SK-N-SH (cell line): ENCODE data around the gene FHOD3. TPM values are rescaled to one million over a fixed set of nuclear protein-coding genes. Genes with fewer than 3 reads are reported as not detected.

ENCODE experiments used
- CTCF ChIA-PET: fragments of 300-600, 350-600 bp; formaldehyde crosslinking; extraction: SDS; loops from one replicate; lab custom pipeline; 2021; lab: Yijun Ruan, JAX
- POLR2A ChIA-PET: fragments of 350-600 bp; sonication (Branson Sonifier 250); formaldehyde crosslinking; extraction: SDS; loops from one replicate; lab custom pipeline; 2020; ENCODE audit warnings: antibody characterized with exemption, inconsistent platforms; lab: Yijun Ruan, JAX
- DNase-seq: peaks from one replicate; pipeline ENCODE4 v3.0.0; 2012
- H2AFZ ChIP-seq: fragments of 200-600 bp; sonication (generic); 2 replicates; pipeline ENCODE4 v1.8.1; 2016; ENCODE audit warnings: antibody characterized with exemption, mild to moderate bottlenecking, low read depth
- H3F3A ChIP-seq: fragments of 200-600 bp; sonication (generic); replicated peaks from 2 replicates; pipeline ENCODE3; 2016; ENCODE audit warnings: antibody characterized with exemption, mild to moderate bottlenecking; ENCODE audit not compliant: insufficient read depth
- H3K27ac ChIP-seq, 2 experiments: fragments of 200-500 bp in 1 of 2; fragments of 200-600 bp in 1 of 2; sonication (Bioruptor generic) in 1 of 2; sonication (generic), shearing (Covaris generic) in 1 of 2; 2 replicates each; pipeline versions ENCODE4 v1.5.1 to v1.6.1; 2014 to 2016; ENCODE audit warnings: low read depth in 2 of 2, inconsistent platforms in 1 of 2, low read length in 1 of 2, mild to moderate bottlenecking in 1 of 2, mixed read lengths in 1 of 2
- H3K27me3 ChIP-seq: fragments of 200-600 bp; sonication (generic), shearing (Covaris generic); 2 replicates; pipeline ENCODE4 v1.6.1; 2016; ENCODE audit warnings: mixed run types; ENCODE audit not compliant: insufficient read depth
- H3K36me3 ChIP-seq, 2 experiments: fragments of 200-500 bp in 1 of 2; fragments of 200-600 bp in 1 of 2; sonication (Bioruptor generic) in 1 of 2; sonication (generic) in 1 of 2; replicated peaks in 1 of 2; 2 replicates each; pipeline versions ENCODE3 to v1.5.1; 2014 to 2016; ENCODE audit warnings: low read length in 1 of 2, mild to moderate bottlenecking in 1 of 2; ENCODE audit not compliant: insufficient read depth in 2 of 2, control insufficient read depth in 1 of 2
- H3K4me1 ChIP-seq, 2 experiments: fragments of 200-500 bp in 1 of 2; fragments of 200-600 bp in 1 of 2; sonication (Bioruptor generic) in 1 of 2; sonication (generic), shearing (Covaris generic) in 1 of 2; 2 replicates each; pipeline versions ENCODE4 v1.5.1 to v1.6.1; 2014 to 2016; ENCODE audit warnings: low read depth in 1 of 2, low read length in 1 of 2, mixed run types in 1 of 2; ENCODE audit not compliant: insufficient read depth in 2 of 2, control insufficient read depth in 1 of 2
- H3K4me2 ChIP-seq: fragments of 200-600 bp; sonication (generic), shearing (Covaris generic); 2 replicates; pipeline ENCODE4 v1.6.1; 2017; ENCODE audit warnings: mixed run types
- H3K4me3 ChIP-seq, 2 experiments: fragments of 200-500 bp in 1 of 2; fragments of 200-600 bp in 1 of 2; sonication (Bioruptor generic) in 1 of 2; sonication (generic), shearing (Covaris generic) in 1 of 2; 2 replicates each; pipeline versions ENCODE4 v1.5.1 to v1.8.1; 2014 to 2016; ENCODE audit warnings: low read depth in 2 of 2, inconsistent platforms in 1 of 2, low read length in 1 of 2, mild to moderate bottlenecking in 1 of 2, mixed read lengths in 1 of 2, moderate library complexity in 1 of 2
- H3K79me2 ChIP-seq: fragments of 200-600 bp; sonication (generic); 2 replicates; pipeline ENCODE4 v1.8.1; 2017; ENCODE audit warnings: mild to moderate bottlenecking; ENCODE audit not compliant: insufficient read depth
- H3K9ac ChIP-seq: fragments of 200-600 bp; sonication (generic); 2 replicates; pipeline ENCODE4 v1.6.1; 2017; ENCODE audit warnings: mixed run types
- H3K9me2 ChIP-seq: fragments of 200-600 bp; sonication (generic); 2 replicates; pipeline ENCODE4 v1.6.1; 2017; ENCODE audit warnings: mixed run types
- H3K9me3 ChIP-seq: fragments of 200-600 bp; sonication (generic); 2 replicates; pipeline ENCODE4 v1.6.1; 2017; ENCODE audit warnings: mixed run types, mild to moderate bottlenecking, moderate library complexity
- H4K20me1 ChIP-seq: fragments of 200-600 bp; sonication (generic); 2 replicates; pipeline ENCODE4 v1.6.1; 2017; ENCODE audit warnings: mild to moderate bottlenecking, mixed run types; ENCODE audit not compliant: insufficient read depth
- ELF1 ChIP-seq: IDR thresholded peaks from 2 replicates; pipeline ENCODE4 v1.4.0; 2012
- EP300 ChIP-seq, 2 experiments: IDR thresholded peaks; 2 replicates each; pipeline versions ENCODE4 v1.4.0 to v1.6.1; 2012; ENCODE audit warnings: borderline replicate concordance in 1 of 2, low read depth in 1 of 2, low read length in 1 of 2
- EZH2phosphoT487 ChIP-seq: fragments of 200-600 bp; sonication (generic); IDR thresholded peaks from 2 replicates; pipeline ENCODE4 v1.6.1; 2017; ENCODE audit warnings: low read depth, mixed run types, mild to moderate bottlenecking, antibody characterized with exemption, moderate library complexity, borderline replicate concordance
- FOXJ3 ChIP-seq: sonication (generic); formaldehyde crosslinking; IDR thresholded peaks from 2 replicates; pipeline ENCODE4 v1.5.1; 2020; ENCODE audit warnings: mild to moderate bottlenecking, missing genetic modification reagents
- FOXM1 ChIP-seq: IDR thresholded peaks from 2 replicates; pipeline ENCODE4 v1.4.0; 2012; ENCODE audit warnings: low read depth, mild to moderate bottlenecking
- GABPA ChIP-seq: IDR thresholded peaks from 2 replicates; pipeline ENCODE4 v1.4.0; 2012; ENCODE audit warnings: low read depth, mild to moderate bottlenecking
- GATA2 ChIP-seq: sonication (generic); formaldehyde crosslinking; IDR thresholded peaks from 2 replicates; pipeline ENCODE4 v1.5.0; 2020; ENCODE audit warnings: mild to moderate bottlenecking, missing genetic modification reagents
- IRF3 ChIP-seq: fragments of 150-350 bp; IDR thresholded peaks from 2 replicates; pipeline ENCODE4 v1.6.1; 2016; ENCODE audit warnings: mild to moderate bottlenecking, low read depth, low read length
- JUND ChIP-seq: IDR thresholded peaks from 2 replicates; pipeline ENCODE4 v1.4.0; 2012
- MAX ChIP-seq: IDR thresholded peaks from 2 replicates; pipeline ENCODE4 v1.4.0; 2012; ENCODE audit warnings: low read depth
- MEF2A ChIP-seq: IDR thresholded peaks from 2 replicates; pipeline ENCODE4 v1.4.0; 2012; ENCODE audit warnings: low read depth, borderline replicate concordance
- NFIC ChIP-seq: IDR thresholded peaks from 2 replicates; pipeline ENCODE4 v1.4.0; 2012; ENCODE audit warnings: borderline replicate concordance
- NRF1 ChIP-seq: IDR thresholded peaks from 2 replicates; pipeline ENCODE4 v1.6.1; 2012; ENCODE audit warnings: low read depth, mild to moderate bottlenecking, low read length
- PBX3 ChIP-seq: IDR thresholded peaks from 2 replicates; pipeline ENCODE4; 2012
- RAD21 ChIP-seq: IDR thresholded peaks from 2 replicates; pipeline ENCODE4 v1.6.1; 2012; ENCODE audit warnings: mild to moderate bottlenecking, low read length
- RCOR1 ChIP-seq: fragments of 150-350 bp; IDR thresholded peaks from 2 replicates; pipeline ENCODE4 v1.6.1; 2017; ENCODE audit warnings: antibody characterized with exemption, low read length
- RXRA ChIP-seq: IDR thresholded peaks from 2 replicates; pipeline ENCODE4 v1.4.0; 2012; ENCODE audit warnings: low read depth, mild to moderate bottlenecking, borderline replicate concordance
- SIN3A ChIP-seq: IDR thresholded peaks from 2 replicates; pipeline ENCODE4 v1.6.1; 2012; ENCODE audit warnings: low read depth, mild to moderate bottlenecking, low read length, moderate library complexity, borderline replicate concordance
- SMC3 ChIP-seq: IDR thresholded peaks from 2 replicates; pipeline ENCODE4 v1.6.1; 2012; ENCODE audit warnings: low read depth, low read length, improper control_type of control experiment
- TAF1 ChIP-seq: IDR thresholded peaks from 2 replicates; pipeline ENCODE4 v1.6.1; 2012; ENCODE audit warnings: low read depth, mild to moderate bottlenecking, low read length, moderate library complexity, borderline replicate concordance
- TEAD4 ChIP-seq: IDR thresholded peaks from 2 replicates; pipeline ENCODE4 v1.4.0; 2012; ENCODE audit warnings: mild to moderate bottlenecking, borderline replicate concordance; ENCODE audit not compliant: insufficient read depth
- USF2 ChIP-seq: fragments of 150-350 bp; IDR thresholded peaks from 2 replicates; pipeline ENCODE4 v1.6.1; 2017; ENCODE audit warnings: antibody characterized with exemption, low read length, low read depth, borderline replicate concordance
- WGBS: methylation state at CpG from one replicate; pipeline ENCODE4 v1.1.6; 2017; ENCODE audit warnings: low lambda C conversion rate; 5-methylcytosine and 5-hydroxymethylcytosine counted together
- polyA plus RNA-seq, 3 experiments: library from polyadenylated mRNA; depleted of rRNA; stranded (reverse); fragments of >200 nt; gene quantifications; 2 replicates each; pipeline ENCODE4 v1.2.3, GENCODE V29; 2012

Gene FHOD3
- polyA plus RNA-seq, 1 of the 3 experiments (the other 2 are of a cell fraction), result 10.9 TPM

GRCh38 chr18:36580874-36581750 lies 283.6 kb downstream of the FHOD3 start (continued):
- TF ChIP-seq IRF3 (no peak), FOXM1 (no peak), NFIC (0 out of 2 replicates have a peak, but pooled peaks have one; percentile 7), ELF1 (no peak), EP300 (IDR thresholded peaks at IDR 0.05; ENCODE audit: borderline replicate concordance in 1 of 2, low read depth in 1 of 2, low read length in 1 of 2) (peak; percentile 62 to 68; a peak in 2 of 4 replicates), MAX (no peak), TEAD4 (no peak), TAF1 (no peak), EZH2phosphoT487 (no peak), RXRA (no peak), NRF1 (no peak)

GRCh38 chr18:36582988-36583745 lies 285.7 kb downstream of the FHOD3 start:
- no peak overlapping the region for H3K9ac ChIP-seq
- POLR2A ChIA-PET, result no interaction called here
- no peak overlapping the region for H3K27ac ChIP-seq
- TF ChIP-seq GABPA, result no peak
- no peak for TF ChIP-seq MAX
- TF ChIP-seq TEAD4, result no peak
- TF ChIP-seq RAD21, result no peak
- no peak for TF ChIP-seq ELF1
- no peak for TF ChIP-seq MEF2A
- TF ChIP-seq PBX3, result no peak
- no peak for TF ChIP-seq FOXM1
- TF ChIP-seq FOXJ3, result no peak
- no peak for TF ChIP-seq EP300 (IDR thresholded peaks at IDR 0.05; ENCODE audit: borderline replicate concordance in 1 of 2, low read depth in 1 of 2, low read length in 1 of 2)
- no peak for TF ChIP-seq USF2
- TF ChIP-seq SIN3A, result no peak
- no peak for TF ChIP-seq JUND
- no peak for TF ChIP-seq RCOR1
- no peak for TF ChIP-seq GATA2 (CRISPR knock-in tag)
- no peak for TF ChIP-seq SMC3
- TF ChIP-seq EZH2phosphoT487, result no peak
- TF ChIP-seq, all 33 proteins: peak for 0
- Histone ChIP-seq H2AFZ (no peak overlapping the region), H3K4me1 (peaks cover 13 to 24% of the 10 kb centered on the region in 2 experiments), H3F3A (peaks cover 16% of the 10 kb centered on the region), H3K9me3 (no peaks in the 10 kb centered on the region), H3K27me3 (no peaks in the 10 kb centered on the region), H4K20me1 (no peaks in the 10 kb centered on the region), H3K36me3 (no peaks in the 10 kb centered on the region), H3K79me2 (no peaks in the 10 kb centered on the region), H3K4me3 (no peak overlapping the region), H3K9me2 (no peaks in the 10 kb centered on the region), H3K4me2 (no peak overlapping the region)
- CTCF ChIA-PET, result no interaction called here
- WGBS, result 82% methylated on average over 4 of the region's 5 CpGs
- DNase-seq, result no peak
